AG04450 (cell line): ENCODE data around the gene CHST1. TPM values are rescaled to one million over a fixed set of nuclear protein-coding genes. Genes with fewer than 3 reads are reported as not detected.

Experiments
- CTCF ChIA-PET: fragments of 300-600, 350-600 bp; formaldehyde crosslinking; extraction: SDS; loops from one replicate; lab custom pipeline; 2022; ENCODE audit warnings: antibody characterized with exemption, inconsistent platforms; lab: Charles Lee
- POLR2A ChIA-PET: fragments of 350-600 bp; formaldehyde crosslinking; extraction: SDS; loops from one replicate; lab custom pipeline; 2021; ENCODE audit warnings: antibody characterized with exemption, inconsistent platforms; lab: Yijun Ruan, JAX
- DNase-seq: peaks from one replicate; pipeline ENCODE4 v3.0.0-alpha.2; 2011; ENCODE audit warnings: low read depth, low spot score
- H3K27ac ChIP-seq: one replicate; pipeline ENCODE4 v1.5.1; 2012; ENCODE audit warnings: low read depth, low read length, control low read depth
- H3K27me3 ChIP-seq: one replicate; pipeline ENCODE4 v1.6.0; 2012; ENCODE audit warnings: low read length; ENCODE audit not compliant: control insufficient read depth, insufficient read depth
- H3K4me3 ChIP-seq: 2 replicates; pipeline ENCODE4 v1.5.1; 2011; ENCODE audit warnings: mild to moderate bottlenecking, low read depth, low read length, control low read depth
- H3K9me3 ChIP-seq: 2 replicates; pipeline ENCODE4 v1.5.1; 2012; ENCODE audit warnings: low read length; ENCODE audit not compliant: control insufficient read depth, insufficient read depth
- polyA plus RNA-seq: library from polyadenylated mRNA; depleted of rRNA; stranded (reverse); fragments of >200 nt; gene quantifications from 2 replicates; pipeline ENCODE4 v1.2.3, GENCODE V29; 2011; rRNA removed
- small RNA-seq: library from RNA; depleted of rRNA; stranded (forward); fragments of <200 nt; gene quantifications from one replicate; pipeline ENCODE3, GENCODE V24; 2012; ENCODE audit warnings: low read depth; ENCODE audit not compliant: insufficient read length
- TF ChIP-seq, protein P1 (sequence below): IDR thresholded peaks from 2 replicates; pipeline ENCODE4 v1.5.1; 2011; ENCODE audit warnings: low read depth, low read length, control low read depth, inconsistent platforms

CHST1 gene
- polyA plus RNA-seq, 1 experiment = 0.06 TPM

GRCh38 chr11:45605051-45605450 is 60.4 kb downstream of the CHST1 start:
- no peak overlapping the region for H3K4me3 ChIP-seq
- peaks cover 4% of the 10 kb centered on the region for H3K27me3 ChIP-seq
- no peaks in the 10 kb centered on the region for H3K9me3 ChIP-seq
- H3K27ac ChIP-seq = no peak overlapping the region
- DNase-seq = no peak
- CTCF ChIA-PET = interaction anchor here (1.6 kb wide), 1 partner anchor 50 kb away, joined by 3 read pairs; no protein-coding TSS in a partner anchor
- POLR2A ChIA-PET = no interaction called here
- TF ChIP-seq, protein P1, sequence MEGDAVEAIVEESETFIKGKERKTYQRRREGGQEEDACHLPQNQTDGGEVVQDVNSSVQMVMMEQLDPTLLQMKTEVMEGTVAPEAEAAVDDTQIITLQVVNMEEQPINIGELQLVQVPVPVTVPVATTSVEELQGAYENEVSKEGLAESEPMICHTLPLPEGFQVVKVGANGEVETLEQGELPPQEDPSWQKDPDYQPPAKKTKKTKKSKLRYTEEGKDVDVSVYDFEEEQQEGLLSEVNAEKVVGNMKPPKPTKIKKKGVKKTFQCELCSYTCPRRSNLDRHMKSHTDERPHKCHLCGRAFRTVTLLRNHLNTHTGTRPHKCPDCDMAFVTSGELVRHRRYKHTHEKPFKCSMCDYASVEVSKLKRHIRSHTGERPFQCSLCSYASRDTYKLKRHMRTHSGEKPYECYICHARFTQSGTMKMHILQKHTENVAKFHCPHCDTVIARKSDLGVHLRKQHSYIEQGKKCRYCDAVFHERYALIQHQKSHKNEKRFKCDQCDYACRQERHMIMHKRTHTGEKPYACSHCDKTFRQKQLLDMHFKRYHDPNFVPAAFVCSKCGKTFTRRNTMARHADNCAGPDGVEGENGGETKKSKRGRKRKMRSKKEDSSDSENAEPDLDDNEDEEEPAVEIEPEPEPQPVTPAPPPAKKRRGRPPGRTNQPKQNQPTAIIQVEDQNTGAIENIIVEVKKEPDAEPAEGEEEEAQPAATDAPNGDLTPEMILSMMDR = no peak

- TF ChIP-seq, protein P1 = no peak
- peaks cover 4% of the 10 kb centered on the region for H3K27me3 ChIP-seq
- no peaks in the 10 kb centered on the region for H3K9me3 ChIP-seq
- POLR2A ChIA-PET = no interaction called here
- H3K27ac ChIP-seq = no peak overlapping the region
- no peak for DNase-seq
- CTCF ChIA-PET = no interaction called here
- H3K4me3 ChIP-seq = no peak overlapping the region
These were observed 61.3 kb downstream of the CHST1 start for GRCh38 chr11:45603946-45604682.

GRCh38 chr11:45599161-45599943 is 66.1 kb downstream of the CHST1 start:
- DNase-seq = no peak
- CTCF ChIA-PET = interaction anchor here (1.1 kb wide), 1 partner anchor 56 kb away, joined by 3 read pairs; no protein-coding TSS in a partner anchor
- POLR2A ChIA-PET = no interaction called here
- TF ChIP-seq, protein P1 = no peak
- Histone ChIP-seq H3K9me3 (no peaks in the 10 kb centered on the region), H3K27ac (no peak overlapping the region), H3K27me3 (peaks cover 10% of the 10 kb centered on the region), H3K4me3 (no peak overlapping the region)

Small RNA genes within 50 kb of the gene (small RNA-seq; reads per million reads assigned to genes)
- gene MIR7154 = not detected

Other genes with a start within 250 kb of the CHST1 start
- 4.7 and 10.6 TPM in 2 replicates for gene SLC35C1, start 139.5 kb upstream of the CHST1 start, polyA plus RNA-seq
- 11.7 and 13.3 TPM in 2 replicates for gene CRY2, start 181.9 kb upstream of the CHST1 start, polyA plus RNA-seq
- gene MAPK8IP1, start 220.0 kb upstream of the CHST1 start, polyA plus RNA-seq = 5.6 and 7.6 TPM in 2 replicates
- gene FREY1, start 241.6 kb upstream of the CHST1 start, polyA plus RNA-seq = 0.35 TPM in 1 of 2 replicates, not detected in the other